DOHH2 (cell line): ENCODE data around the gene DIP2C.
"Not testable (repeated sequence)": the region's sequence is repeated elsewhere in the genome, so short reads cannot be mapped to it uniquely, and the experiment has no call there.

Experiments
- EZH2phosphoT487 ChIP-seq: fragments of 200-600 bp; sonication (generic); IDR thresholded peaks from 2 replicates; pipeline ENCODE4 v1.6.1; 2017; ENCODE audit warnings: borderline replicate concordance, mild to moderate bottlenecking, antibody characterized with exemption, low read length, moderate library complexity, mixed read lengths
- TF ChIP-seq, protein P1 (sequence below): fragments of 200-600 bp; sonication (generic); IDR thresholded peaks from one replicate; pipeline ENCODE4 v1.5.1; 2014; ENCODE audit warnings: antibody characterized with exemption, mild to moderate bottlenecking, low read depth, low read length; ENCODE audit not compliant: poor library complexity, severe bottlenecking

DNA sequence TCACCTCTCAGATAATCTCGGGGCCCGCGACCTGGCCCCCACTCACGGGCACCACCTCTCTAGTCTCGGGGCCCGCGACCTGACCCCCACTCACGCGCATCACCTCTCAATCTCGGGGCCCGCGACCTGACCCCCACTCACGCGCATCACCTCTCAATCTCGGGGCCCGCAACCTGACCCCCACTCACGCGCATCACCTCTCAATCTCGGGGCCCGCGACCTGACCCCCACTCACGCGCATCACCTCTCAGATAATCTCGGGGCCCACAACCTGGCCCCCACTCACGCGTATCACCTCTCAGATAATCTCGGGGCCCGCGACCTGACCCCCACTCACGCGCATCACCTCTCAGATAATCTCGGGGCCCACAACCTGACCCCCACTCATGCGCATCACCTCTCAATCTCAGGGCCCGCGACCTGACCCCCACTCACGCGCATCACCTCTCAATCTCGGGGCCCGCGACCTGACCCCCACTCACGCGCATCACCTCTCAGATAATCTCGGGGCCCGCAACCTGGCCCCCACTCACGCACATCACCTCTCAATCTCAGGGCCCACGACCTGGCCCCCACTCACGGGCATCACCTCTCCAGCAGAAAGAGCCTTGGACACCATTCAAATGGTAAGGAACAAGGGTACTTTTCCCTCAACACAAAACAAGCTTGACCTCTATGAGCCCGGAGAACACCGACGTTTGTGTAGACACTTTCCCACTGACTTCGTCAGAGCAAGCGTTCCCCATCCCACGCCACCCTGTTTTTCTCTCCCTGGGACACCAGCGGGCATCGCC, 104.8 kb downstream of the DIP2C start:
- TF ChIP-seq, protein P1, sequence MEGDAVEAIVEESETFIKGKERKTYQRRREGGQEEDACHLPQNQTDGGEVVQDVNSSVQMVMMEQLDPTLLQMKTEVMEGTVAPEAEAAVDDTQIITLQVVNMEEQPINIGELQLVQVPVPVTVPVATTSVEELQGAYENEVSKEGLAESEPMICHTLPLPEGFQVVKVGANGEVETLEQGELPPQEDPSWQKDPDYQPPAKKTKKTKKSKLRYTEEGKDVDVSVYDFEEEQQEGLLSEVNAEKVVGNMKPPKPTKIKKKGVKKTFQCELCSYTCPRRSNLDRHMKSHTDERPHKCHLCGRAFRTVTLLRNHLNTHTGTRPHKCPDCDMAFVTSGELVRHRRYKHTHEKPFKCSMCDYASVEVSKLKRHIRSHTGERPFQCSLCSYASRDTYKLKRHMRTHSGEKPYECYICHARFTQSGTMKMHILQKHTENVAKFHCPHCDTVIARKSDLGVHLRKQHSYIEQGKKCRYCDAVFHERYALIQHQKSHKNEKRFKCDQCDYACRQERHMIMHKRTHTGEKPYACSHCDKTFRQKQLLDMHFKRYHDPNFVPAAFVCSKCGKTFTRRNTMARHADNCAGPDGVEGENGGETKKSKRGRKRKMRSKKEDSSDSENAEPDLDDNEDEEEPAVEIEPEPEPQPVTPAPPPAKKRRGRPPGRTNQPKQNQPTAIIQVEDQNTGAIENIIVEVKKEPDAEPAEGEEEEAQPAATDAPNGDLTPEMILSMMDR = not testable (repeated sequence)
- not testable (repeated sequence) for TF ChIP-seq EZH2phosphoT487
